IPS-NIHi11 (cell line): ENCODE results near the gene ZDHHC14.

Experiments
- DNase-seq: peaks from one replicate; pipeline ENCODE4 v3.0.0; 2012; ENCODE audit warnings: mixed read lengths, low spot score

ZDHHC14 gene

DNA sequence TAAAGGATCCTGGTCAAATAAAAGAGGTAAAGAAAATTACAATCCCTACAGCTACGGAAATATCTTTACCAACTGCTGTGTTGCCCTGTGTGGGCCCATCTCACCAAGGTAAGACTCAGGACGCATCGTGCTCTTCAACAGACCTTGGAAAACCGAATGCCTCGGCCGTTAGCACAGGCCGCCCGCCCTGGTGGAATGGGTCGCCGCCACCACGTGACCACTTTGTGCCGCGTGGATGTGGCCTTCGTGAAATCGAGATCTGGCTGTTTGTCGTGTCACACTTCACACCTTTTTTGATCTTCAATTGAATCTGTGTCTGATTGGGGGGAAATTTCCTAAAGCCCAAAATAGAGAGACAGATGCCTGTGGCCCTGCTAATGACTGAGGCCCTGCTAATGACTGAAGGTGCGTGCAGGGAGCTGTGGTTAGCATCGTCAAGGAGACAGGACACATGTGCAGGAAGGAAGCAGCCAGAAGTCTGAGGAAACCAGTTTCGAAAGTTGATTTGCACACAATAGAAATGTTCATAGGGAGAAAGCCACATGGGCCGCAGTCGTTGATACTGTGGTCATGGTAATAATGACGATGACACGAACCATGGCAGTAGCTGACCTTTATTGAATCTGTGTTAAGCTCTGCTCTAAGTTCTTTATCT lies 266.4 kb downstream of the ZDHHC14 start:
- DNase-seq: no peak

DNA sequence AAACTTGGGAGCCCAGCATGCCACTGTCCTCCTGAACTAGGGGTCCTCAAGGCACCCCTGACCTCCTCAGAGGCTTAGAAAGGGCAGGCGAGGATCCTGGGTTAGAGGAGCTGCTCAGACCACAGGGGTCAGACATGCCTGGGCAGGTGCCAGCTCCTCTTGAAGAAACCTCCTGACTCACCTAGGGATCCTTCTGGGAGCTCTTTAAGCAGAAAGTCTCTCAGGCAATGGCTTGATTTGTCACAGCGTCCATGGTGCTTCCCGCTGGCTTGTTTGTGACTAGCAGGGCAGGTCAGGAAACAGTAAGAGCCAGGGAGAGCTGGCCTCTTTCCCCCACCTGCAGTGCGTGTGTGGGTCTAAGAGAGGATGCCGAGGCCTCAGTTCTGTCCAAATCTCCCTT lies 267.6 kb downstream of the ZDHHC14 start:
- no peak for DNase-seq

DNA sequence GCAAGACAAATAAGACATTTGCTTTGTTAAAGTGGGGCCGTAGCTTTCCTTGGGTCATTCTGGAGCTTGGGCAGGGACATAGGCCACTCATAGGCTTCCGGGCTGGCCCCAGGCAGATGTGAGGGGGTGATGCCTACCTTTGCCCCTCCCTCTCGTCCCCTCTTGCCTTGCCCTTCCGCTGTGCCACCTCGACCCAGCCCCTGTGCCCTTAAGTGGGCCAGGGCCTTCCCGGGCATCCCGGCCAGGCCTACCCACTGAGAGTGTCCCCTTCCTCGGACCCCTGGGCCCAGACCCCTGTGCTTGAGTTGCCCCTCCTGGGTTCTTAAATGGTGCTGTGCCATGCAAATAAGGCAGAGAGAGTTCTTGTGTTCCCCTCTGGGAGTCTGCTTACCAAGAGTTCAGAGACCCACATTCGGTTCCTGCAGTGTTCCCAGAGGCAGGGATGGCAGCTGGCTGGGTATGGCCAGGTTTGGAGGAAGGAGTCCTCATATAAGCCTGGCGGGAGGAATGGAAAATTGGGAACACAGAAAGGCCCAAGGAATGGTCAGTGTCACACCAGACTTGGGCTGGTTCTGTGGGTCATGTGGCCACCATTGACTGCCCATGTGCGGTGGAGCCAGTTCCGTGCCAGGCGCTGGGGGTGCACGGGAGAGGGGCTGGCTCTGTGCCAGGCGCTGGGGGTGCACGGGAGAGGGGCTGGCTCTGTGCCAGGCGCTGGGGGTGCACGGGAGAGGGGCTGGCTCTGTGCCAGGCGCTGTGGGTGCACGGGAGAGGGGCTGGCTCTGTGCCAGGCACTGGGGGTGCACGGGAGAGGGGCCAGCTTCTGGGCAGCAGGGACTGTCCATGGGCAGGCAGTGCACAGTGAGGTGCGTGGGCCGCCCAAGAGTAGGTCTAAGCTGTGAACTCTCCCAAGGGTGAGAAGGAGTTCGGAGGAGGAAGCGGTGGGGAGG lies 268.6 kb downstream of the ZDHHC14 start:
- no peak for DNase-seq

- DNase-seq: no peak
Observed at GRCh38 chr6:157650261-157650640, 269.3 kb downstream of the ZDHHC14 start.

GRCh38 chr6:157650801-157651200 lies 269.8 kb downstream of the ZDHHC14 start:
- no peak for DNase-seq

- no peak for DNase-seq
Observed at GRCh38 chr6:157651731-157652490, 270.9 kb downstream of the ZDHHC14 start.

DNA sequence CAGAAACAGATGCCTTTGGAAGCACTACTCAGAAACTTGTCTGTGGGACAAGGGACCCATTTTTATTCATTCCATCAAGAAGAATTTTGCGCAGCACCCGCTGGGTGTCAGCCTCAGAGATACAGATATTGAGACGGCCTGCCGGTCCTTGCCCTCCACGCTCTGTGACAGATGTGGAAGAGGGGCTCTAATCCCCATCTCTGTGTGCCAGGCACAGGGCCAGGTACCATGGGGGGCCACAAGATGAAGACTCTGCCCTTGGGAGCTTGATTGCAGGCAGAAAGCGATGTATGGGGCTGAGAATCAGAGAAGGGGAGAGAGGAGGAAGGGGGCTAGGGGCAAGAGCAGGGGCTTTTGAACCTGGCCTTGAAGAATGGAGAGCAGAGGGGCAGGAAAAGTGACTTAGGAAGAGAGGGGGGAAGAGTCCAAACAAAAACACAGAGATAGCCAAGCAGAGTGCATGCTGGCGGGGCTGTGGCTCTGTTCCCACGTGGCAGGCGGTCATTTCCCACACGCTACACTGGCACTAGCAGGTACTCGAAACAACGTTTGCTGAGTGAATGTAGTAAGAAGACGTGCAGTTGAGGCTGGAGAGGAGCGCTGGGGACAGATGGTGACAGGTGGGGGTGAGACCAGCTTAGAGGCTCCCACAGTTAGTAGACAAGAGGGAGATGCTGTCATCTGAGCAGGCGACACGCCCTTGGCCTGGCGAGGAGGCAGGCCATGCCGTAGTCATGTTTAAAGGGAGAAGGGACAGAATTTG lies 271.8 kb downstream of the ZDHHC14 start:
- DNase-seq: no peak

DNA sequence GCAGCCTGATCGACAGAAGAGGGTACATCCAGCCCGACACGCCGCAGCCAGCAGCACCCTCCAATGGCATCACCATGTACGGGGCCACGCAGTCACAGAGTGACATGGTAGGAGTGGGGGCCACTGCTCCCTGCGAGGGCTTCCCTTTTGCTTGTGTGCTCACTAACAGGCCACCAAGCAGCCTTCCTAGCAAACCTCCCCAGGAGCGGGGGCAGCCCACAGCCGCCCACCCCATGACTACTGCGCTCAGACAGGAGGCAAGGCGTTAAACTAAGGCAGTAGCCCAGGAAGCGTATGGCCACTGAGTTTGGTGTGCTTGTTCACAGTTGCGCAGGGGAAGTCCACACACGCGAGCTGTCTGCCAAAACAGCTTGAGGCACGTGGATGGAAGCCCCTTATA lies 272.5 kb downstream of the ZDHHC14 start:
- no peak for DNase-seq

GRCh38 chr6:157655139-157655538 lies 274.1 kb downstream of the ZDHHC14 start:
- no peak for DNase-seq

DNA sequence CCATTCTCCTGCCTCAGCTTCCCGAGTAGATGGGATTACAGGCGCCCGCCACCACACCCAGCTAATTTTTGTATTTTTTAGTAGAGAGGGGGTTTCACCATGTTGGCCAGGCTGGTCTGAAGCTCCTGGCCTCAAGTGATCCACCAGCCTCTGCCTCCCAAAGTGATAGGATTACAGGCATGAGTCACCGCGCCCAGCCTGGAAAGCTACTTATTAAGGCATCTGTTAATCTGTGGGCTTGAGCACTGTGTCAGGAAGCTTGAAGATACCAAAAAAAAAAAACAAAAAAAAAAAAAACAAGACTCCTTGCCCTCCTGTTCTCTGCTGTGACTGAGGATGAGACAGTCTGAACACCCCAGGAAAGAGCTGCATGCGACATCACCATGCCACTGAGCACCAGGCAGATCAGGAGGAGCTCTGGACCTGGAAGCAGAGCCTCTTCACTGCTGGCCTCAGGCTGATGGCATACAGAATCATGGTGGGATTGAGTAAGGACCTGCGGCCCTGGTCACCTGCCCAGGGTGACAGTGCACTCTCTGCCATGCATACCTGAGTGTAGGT lies 275.5 kb downstream of the ZDHHC14 start:
- DNase-seq: no peak

- no peak for DNase-seq
Observed at GRCh38 chr6:157657754-157658153, 276.8 kb downstream of the ZDHHC14 start.

DNA sequence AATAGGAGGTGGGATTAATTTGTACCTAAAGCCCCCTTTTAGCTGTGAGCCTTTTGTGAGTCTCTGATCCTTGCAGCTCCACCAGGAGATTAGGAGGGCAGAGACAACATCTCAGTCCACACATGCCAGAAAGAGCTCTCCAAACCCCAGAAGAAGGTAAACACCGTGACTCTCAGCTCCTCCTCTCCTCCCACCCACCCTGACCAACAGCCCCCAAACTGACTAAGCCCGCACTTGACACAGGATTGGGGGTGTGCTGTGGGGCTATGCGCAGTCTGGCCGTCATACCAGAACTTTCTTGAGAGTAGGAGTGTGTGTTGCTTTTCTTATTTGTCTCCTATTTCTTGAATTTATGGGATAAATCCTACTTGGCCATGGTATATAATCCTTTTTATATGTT lies 277.3 kb downstream of the ZDHHC14 start:
- DNase-seq: no peak

DNA sequence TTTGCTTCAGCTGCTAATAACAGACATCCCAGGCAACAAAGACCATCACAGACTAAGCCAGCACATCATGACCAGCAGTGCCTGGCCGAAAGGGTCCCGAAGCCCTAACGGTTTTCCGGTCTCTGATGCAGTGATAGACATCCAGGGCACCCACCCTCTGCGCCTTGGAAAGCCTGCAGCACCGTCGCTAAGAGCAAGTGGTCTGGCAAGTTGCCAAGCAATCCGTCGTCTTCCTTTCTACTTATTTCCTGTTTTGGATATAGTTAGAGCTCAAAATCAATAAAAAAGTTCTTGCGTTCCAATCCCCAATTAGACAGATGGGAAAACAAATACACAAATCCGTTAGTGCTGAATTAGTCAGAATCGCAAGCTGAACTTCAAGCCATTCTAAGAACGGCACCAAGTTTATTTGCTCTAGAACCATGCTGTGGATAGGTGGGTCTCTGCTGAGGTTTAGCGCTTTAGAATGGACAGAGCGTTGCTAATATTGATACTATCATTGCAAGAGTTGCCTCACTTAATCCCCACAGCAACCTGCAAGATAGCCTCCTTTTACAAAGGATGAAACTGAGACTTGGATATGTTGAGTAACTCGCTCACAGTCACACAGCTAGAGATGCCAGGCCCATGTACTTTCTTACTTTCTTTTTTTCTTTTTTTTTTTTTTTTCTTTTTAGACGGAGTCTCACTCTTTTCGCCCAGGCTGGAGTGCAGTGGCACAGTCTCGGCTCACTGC lies 278.7 kb downstream of the ZDHHC14 start:
- DNase-seq: no peak

GRCh38 chr6:157660414-157660813 lies 279.4 kb downstream of the ZDHHC14 start:
- DNase-seq: no peak

DNA sequence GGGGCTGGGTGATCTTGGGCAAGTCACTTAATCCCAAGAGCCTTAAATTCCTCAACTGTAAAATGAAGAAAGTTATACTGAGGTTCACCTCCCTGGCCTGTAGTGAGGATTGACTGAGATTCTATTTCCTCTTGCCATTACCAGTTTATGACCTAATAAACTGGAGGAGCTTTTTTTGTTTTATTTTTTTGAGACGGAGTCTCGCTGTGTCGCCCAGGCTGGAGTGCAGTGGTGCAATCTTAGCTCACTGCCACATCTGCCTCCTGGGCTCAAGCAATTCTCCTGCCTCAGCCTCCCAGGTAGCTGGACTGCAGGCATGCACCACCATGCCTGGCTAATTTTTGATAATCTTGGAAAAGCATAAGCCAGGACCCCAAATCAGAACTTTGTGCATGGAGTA lies 280.7 kb downstream of the ZDHHC14 start:
- no peak for DNase-seq

- no peak for DNase-seq
Observed at GRCh38 chr6:157663261-157663660, 282.3 kb downstream of the ZDHHC14 start.

DNA sequence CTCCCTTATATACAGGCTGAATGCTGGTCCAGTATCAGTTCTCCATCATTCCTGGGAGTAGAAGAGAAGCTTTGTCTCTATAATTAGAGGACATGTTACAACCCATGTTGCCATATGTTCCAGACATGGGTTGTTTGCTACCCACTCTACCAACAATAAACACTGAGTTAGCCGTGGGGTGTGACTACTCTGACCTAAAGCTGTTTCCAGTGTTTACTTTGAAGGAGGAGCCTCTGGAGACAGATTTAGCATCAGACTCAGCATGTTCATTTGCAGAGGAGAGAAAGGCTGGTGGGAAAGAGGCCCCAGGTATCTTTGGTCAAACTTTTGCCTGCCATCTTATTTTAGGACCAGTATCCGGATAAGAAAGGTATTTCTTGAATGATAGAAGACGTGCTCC lies 284.2 kb downstream of the ZDHHC14 start:
- DNase-seq: no peak

DNA sequence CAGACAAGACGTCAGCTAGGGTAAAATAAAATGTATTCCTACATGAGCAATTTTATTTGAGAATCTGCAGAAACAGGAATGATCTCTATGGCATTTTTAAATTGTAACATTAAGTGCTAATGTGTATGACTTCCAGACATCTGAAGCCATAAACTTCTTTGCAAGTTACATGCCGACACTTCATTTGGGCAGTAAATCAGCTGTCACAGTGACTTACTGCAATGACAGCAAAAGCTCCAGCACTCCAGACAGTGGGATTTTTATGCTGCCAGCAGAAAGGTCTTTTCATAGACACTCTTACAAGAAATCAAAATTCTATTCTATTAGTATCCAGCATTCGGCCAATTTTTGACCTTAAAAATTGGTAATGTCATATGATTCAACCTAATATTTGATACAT lies 285.7 kb downstream of the ZDHHC14 start:
- DNase-seq: no peak

DNA sequence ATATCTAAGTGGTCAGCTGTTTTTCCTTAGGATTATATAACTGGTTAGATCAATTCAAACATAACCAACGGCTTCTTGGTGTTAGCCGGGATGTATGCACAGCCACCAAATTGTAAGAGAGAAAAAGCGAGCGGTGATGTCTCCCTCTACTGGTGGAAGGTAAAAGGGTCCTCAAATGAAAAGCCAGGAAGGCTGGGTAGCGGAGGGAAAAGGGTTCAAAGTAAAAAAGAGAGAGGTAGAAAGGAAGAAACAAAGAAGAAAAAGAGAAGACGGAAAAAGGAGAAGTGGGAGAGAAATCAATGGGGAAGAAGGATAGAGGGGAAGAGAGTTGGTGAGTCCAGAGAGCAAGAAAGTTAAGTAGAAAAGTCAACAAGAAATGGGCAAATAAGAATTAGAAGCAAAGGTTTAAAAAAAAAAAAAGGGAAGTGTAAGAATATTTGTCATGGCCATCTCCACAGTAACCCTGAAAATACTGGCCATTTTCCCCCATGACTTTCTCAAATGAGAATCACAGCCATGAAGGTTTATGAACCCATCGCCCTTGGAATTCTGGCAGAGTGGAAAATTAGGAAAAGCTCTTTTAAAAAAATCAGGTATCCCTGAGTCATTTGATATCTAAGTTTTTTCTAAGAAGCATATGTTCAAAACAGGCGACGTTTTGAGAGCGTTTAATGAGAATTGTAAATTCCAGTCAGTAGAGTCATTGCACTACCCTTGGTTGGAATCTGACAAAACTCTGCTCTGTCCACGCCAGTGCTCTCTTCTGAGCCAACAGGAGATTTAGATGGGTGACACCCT lies 286.4 kb downstream of the ZDHHC14 start:
- peak; percentile 88 for DNase-seq

DNA sequence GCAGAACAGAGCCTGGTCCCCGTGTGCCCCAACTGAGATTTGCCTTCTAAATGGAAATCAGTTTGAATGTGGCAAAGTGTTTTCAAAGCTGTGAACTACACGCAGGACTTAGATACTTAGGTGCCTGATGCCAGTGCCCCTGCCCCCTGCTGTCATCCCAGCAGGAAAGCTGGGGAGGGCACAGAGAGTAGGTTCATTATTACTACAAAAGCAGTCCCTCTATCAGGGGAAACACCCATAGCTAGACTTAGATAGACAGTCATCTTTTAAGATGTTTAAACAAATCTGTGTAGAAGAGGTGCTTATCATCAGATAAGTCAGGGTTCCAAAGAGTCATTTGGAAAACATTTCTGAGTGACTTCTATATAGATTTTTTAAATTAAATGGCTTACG lies 287.0 kb downstream of the ZDHHC14 start:
- no peak for DNase-seq
